Skeletal muscle cell (primary cell): ENCODE measurements around the gene NKD1.

Source experiments
- DNase-seq: peaks from one replicate; pipeline ENCODE4 v3.0.0-alpha.2; 2010; ENCODE audit warnings: low read depth
- H3K4me3 ChIP-seq: 2 replicates; pipeline ENCODE4 v1.5.1; 2011; ENCODE audit warnings: low read depth, mild to moderate bottlenecking, control low read depth, low read length, moderate library complexity

The NKD1 gene

DNA sequence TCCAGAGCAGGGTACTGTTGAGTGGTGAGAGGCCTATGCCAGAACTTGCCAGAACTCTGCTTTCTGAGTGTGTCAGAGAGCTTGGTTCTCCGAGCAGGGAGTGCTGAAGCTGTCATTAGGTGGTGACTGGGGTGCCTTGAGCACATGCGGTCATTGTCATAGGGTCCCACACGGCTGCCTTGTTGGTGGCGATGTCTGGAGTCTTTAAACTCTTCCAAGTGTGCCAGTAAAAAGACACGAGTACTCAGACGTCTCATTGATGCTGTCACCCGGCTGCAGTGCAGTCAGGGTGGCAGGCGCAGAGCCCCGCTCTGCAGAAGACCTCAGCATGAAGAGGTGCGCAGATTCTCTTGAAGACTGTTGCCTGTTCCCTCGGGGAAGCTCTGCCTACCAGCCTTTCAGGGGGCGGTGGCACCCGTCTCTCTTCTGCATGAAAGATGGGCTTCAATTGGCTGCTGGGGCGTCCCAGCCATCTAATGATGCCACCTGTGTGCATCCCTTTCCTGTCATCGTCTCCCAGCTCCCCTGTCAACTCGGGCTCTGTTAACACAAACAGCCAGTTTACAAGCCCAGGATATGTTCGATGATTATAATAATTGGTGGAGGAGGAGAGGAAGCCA is 58.3 kb downstream of the NKD1 start:
- no peak overlapping the region for H3K4me3 ChIP-seq
- no peak for DNase-seq

DNA sequence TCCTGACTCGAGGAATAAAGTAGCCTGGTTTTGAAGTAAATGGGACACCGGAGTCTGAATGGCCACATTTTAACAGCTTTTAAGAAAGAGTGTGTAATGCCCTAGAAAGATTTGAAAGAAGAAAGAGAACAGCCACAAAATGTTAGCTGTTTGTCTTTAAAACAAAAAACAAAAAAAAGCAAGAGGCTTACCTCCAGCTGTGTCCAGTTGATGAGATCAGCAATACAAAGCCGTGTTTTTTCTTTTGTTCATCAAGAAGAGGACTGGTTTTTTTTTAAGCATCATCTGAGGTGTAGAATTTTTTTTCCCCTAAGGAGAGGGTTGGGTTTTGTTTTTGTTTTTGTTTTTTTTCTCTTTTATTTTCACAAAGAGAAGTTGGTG is 58.8 kb downstream of the NKD1 start:
- DNase-seq, result no peak

DNA sequence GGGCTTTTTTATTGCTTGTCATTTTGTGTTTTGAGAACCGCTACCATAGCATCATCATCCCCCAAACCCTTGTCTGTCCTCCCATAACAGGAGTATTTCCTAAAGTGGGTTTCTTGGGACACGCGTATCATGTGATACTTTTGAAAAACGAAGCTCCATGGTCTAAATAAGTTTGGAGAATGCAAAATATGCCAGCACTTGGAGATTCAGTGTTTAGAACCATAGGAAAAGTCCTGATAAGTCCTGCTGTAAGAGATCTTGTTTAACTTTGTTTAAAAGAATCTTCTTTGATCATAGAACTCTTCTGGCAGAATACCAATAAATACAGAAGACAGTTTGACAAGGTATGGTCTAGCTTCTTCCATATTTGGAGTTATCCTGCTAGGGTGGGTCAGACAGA is 59.3 kb downstream of the NKD1 start:
- DNase-seq, result no peak
- no peak overlapping the region for H3K4me3 ChIP-seq

More for the DNA sequence above, 58.8 kb downstream of the NKD1 start:
- H3K4me3 ChIP-seq, result no peak overlapping the region

DNA sequence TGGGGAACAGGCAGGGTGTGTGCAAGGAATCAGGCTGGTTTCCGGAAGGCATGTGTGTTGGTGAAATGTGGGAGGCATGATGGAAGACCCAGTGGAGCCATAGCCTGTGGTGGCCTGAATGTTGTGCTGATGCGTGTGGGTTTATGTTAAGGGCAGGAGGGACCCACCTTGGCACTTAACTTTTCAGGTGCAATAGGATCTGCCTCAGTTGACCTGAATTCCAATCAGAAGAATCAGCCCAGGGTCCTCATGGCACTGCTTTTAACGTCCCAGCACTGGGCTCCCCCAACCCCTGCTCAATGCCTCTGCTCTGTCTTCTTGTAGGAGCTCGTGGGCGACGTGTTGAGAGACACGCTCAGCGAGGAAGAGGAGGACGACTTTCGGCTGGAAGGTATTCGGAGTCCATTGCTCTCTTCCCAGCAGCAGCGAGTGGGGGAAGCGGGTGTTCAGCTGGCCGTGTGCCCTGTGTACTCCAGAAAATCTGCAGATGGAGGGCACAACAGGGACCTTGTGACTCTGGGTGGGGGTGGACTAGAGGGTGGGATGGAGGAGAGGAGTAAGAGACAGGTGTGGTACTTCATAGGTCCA is 59.9 kb downstream of the NKD1 start:
- H3K4me3 ChIP-seq, result no peak overlapping the region
- no peak for DNase-seq

DNA sequence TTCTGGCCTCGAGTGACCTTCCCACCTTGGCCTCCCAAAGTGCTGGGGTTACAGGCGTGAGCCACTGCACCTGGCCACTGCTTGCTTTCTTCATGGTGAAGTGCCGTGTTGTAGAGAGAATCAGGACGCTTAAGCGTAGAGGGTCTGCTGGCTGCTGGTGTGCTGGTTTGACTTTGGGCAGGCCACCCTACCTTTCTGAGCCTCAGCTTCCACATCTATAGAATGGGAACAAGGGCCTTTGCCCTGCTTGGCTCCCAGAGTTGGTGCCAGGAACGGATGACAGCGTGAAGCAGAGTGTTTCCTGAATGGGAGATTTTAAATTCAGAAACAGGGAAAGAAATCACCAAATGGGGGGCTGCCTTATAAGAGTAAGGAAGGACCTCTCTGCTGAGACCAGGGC is 60.9 kb downstream of the NKD1 start:
- no peak for DNase-seq
- no peak overlapping the region for H3K4me3 ChIP-seq

DNA sequence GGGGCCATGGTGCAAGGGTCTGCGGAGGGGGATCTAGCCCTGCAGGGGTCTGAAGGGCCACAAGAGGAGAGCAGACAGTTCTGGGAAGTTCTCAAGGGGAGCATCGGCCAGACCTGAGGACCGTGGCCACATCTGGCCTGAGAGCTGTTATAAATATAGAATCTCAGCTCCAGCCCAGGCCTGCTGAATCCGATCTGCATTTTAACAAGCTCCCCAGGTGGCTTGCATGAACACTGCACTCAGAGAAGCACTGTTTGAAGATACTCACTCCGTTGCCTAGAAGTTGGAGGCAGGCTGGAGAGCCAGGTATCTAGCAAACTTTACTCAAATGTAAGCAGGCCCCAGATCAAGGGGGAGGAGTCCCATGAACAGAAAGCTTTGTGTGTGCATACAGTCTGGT is 61.3 kb downstream of the NKD1 start:
- no peak overlapping the region for H3K4me3 ChIP-seq
- no peak for DNase-seq

DNA sequence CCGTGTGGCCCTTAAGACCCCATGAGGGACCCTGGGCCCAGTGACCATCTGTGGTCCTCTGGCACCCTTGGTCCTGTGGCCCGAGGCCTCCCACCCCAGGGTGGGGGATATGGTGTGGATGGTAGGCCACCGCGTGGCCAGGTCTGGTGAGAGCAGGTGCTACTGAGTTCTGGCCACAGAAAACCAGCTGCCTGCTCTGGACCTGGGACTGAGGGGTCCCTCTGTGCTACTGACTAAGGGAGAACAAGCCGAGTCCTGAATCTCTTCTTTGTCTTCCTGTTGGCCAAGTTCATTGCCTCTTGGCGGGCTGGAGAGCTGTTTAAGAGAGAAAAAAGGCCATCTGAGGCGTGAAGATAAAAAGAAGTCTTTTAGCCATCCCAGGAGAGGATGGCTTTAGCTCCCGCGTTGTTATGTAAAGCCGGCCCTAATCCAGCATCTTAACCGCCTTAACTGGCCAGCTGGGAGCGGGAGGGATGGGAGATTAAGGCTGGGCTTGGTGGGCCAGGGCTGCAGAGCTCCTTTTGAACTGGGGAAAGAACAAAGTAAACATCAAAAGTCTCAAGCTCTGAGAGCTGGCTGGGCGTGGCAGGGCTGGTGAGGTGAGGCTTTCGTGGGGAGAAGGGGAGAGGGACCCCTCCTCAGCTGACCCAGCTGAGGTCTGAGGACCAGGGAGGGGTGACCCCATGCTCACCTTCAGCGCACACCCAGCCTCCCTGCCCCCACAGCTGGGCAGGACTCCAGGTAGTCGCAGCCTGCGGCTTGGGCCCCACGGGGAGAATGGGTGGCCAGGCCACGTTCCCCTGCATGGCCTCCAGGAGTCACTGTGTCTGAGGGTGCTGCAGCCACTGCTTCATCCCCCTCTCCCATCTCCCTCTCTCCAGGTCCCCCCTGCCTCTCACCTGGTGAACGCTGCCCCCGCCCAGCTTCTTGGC is 62.4 kb downstream of the NKD1 start:
- no peak overlapping the region for H3K4me3 ChIP-seq
- no peak for DNase-seq

DNA sequence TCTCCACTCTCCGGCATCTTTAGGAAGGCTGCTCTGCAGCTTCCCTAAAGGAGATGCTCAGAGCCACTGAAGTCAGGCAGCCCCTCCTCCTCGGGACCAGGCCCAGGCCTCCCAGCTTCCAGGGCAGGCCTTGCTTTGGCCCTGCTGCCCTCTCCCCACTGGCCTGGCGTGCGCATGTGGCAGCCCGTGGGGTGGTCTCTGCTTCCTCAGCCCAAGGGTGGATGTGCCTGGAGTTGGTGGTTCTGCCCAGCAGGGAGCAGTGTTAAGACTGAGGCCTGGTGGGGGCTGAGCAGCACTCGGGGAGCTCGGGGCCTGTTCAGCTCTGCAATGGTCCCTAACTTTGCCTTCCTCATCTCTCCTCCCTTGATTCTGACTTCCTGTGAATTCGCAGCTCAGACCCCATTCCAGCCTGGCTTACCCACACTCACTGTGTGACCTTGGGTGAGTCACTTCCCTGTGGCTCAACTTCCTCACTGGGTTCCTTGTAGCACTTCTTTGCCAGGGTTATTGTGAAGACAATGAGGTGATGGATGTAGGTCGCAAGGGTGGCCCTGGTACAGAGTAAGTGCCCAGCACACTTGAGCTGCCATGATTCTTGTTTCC is 63.2 kb downstream of the NKD1 start:
- DNase-seq, result no peak
- no peak overlapping the region for H3K4me3 ChIP-seq

DNA sequence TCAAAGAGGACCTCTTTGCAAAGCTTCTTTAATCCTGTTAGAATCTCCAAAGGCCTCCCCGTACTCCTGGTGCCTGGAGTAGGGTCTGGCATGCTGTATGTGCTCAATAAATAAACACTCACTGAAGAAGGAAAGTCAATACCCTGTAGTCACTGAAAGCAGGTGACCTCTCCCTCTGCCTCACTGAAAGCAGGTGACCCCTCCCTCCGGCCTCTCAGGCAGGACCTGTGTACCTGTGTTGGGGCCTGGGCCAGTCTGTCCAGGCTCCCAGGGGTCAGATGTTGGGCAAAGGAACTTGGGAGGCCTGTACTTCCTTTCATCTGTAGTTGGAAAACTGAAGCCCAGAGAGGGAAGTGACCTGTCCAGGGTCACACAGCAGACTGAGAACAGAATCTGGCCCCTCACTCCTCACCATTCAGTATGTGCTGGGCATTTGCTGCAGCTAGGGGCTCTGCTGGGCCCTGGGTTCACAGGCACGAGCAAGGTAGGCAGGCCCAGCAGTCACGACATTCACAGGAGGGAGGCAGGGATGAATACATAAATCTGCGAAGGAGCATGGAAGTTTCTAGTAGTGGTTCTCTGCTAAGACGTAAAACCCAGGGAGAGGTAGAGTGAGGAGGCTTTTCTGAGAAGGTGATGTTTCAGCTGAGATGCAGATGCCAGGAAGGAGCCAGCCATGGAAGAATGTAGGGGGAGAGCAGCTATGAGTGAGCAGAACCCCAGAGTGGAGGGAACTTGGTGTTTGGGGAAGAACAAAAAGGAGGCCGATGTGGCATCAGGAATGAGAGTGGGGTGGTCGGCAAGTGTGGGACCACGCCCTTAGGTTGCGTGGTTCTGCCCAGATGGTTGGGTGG is 64.0 kb downstream of the NKD1 start:
- DNase-seq, result no peak
- H3K4me3 ChIP-seq, result no peak overlapping the region

DNA sequence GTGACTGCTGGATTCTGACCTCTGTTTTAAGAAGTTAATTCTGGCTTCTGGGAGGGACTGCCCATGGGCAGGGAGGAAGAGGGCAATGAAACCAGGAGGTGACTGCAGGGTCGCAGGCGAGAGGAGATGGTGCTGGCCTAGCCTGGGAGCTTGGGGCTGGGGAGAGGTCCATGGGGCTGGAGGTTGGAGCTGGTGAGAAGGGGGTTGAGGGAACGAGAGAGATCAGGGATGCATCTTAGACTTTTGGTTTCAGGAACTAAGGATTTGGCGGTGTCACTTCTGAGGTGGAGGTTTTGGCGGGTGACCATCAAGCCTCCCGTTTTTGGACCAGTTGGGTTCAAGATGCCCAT is 64.6 kb downstream of the NKD1 start:
- DNase-seq, result no peak

DNA sequence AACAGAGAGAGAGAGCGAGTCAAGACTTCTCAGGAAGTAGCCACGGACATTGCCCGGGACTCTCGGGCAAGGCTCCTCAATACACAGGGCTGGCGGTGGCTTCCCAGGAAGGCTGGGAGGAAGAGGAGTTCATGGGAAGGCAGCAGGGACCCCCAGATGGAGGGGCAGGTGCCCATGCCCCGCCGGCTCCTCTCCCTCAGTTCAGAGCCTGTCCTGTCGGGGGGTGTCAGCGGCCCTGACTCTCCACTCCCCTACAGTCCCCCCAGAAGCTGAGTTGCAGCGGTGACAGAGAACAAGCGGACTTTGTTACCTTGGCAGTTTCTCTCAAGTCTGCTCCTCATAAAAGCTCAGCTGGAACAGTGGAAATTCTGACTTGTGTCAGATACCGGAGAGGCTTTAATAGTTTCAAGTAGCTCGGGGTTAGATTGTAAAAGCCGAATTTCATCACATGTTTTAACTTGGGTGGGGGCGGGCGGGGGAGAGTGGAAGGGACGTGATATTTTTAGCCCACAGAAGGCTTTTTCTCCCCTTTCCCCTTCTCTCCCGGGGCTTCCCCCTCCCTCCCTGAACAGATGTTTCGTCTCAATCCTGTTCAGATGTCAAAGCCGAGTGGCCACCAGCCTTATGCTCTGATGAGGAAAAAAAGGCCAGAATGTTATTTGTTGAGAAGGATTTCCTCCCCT is 65.2 kb downstream of the NKD1 start:
- no peak for DNase-seq

More for the DNA sequence above, 64.6 kb downstream of the NKD1 start:
- no peak overlapping the region for H3K4me3 ChIP-seq

DNA sequence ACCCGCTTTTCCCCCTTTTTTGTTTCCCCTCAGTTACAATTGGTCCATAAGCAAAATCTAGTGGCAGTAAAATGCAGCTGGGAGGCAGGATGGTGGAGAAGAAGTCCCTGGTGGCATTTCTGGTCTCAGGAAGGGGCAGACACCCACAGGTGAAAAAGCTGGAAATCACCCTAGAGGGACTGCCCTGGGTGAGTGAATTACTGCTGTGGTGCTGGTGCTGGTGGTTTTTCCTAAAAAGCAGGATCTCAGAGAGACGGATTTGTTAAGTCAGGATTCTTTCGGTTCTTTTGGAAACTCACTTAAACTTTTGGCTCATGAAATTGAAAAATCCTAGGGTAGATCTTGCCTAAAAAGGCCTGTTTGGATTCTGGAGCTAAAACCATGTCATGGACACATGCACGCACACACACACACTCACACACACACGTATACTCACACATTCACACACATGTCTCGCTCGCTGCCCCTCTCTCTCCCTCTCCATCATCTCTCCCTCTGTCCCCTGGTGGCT is 65.8 kb downstream of the NKD1 start:
- H3K4me3 ChIP-seq, result no peak overlapping the region
- no peak for DNase-seq

More for the DNA sequence above, 65.2 kb downstream of the NKD1 start:
- no peak overlapping the region for H3K4me3 ChIP-seq

DNA sequence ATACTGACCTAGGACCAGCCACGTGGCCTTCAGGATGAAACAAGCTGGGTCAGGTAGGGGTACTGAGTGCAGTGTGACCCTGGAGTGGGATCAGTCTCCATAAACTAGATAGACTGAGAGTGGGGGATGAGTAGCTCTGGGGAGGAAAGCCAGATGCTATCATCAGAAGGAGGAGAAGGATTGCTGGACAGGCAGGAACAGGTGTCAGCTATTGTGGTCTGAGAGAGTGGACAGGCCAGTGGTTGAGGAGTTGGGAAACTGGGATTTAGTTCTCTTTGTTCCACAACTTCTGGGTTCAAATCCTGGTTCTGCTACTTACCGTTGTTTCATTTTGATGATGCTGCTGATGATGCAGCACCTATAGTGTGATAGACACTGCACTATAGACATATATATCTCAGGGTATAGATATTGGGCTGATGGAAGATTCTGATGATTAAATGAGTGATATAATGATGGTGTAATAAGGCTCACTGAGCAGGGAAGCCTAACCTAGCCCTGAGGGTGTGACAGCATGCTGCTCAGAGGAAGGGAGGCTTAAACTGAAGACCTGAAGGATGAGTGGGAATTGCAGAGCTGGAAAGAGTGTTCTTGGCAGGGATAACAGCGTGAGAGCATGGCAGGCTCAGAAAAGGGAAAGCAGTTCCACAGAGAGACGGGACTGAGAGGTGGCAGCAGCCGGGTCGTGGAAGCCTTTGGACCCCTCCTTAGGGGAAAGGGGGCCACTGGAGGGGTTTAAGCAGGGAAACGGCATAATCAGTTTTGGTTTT is 66.9 kb downstream of the NKD1 start:
- no peak overlapping the region for H3K4me3 ChIP-seq
- DNase-seq, result no peak

DNA sequence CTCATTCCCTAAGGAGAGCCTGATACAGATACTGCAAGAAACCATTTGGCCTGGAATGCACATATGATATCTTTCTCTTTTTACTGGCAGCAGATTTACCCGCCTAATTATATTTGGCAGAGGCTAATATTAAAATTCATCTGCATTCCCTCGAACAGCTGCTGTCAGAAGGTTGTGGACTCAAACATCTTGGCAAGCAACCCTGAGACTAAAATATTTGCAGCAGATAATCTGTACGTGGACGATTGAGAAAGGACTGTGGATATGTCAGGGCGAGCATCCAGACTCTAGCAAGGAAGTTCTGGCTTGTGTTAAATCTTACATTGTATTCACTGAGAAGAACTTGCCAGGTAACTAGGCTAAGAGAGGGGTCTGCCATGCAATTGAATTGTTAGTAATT is 67.7 kb downstream of the NKD1 start:
- H3K4me3 ChIP-seq, result no peak overlapping the region
- DNase-seq, result no peak

DNA sequence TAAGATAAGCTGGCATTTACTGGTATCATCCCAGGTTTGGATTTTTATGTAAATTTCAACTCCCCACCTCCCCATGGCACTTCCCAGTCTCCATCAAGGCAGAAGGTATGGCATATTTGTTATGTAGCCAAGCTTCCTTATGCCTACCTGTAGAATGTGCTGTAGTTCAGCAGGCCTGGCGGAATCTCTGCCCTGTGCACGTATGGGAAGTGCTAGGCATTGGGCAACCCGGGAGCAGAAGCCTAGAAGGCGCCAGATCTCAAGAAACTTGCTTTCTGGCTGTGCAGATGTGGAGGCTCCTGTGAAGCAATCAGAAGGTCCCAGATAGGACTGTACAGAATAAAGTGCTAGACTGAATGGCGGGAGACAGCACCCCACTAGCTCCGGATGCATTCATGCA is 68.2 kb downstream of the NKD1 start:
- H3K4me3 ChIP-seq, result no peak overlapping the region
- DNase-seq, result no peak

DNA sequence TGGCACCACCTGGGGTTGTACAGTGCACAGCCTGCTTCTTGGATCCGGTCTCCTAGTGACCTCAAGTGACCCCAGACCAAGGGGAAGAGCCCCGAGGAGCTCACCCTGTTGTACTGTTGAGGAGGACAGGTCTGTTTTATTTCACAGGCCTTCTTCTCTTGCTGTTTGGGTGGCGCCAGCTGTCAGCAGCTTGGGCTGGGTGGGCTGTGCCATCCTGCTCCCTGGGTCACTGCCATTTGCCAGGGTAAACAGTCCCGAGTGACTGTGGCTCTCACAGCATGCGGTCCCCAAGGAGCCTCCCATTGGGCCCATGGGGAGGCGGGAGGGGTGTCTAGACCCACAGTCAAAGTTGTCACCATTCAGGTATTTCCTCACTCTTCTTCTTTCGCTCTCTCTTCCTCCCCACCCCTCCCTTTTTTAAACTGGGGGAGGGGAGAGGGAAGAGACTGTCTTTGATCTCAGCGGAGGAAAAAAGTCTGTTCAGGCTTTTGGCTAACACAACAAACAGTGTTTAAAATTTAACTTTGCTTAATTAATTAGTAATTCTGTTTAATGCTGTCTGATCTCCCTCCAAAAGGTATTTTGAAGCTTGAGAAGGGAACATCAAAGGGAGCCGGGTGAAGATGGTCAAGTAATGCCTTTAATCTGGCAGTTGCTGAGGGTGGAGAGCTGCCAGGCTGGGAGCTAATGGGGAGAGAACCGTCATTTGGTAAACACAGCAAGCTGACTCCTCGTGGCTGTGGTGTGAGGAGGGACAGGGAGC is 68.9 kb downstream of the NKD1 start:
- no peak for DNase-seq

DNA sequence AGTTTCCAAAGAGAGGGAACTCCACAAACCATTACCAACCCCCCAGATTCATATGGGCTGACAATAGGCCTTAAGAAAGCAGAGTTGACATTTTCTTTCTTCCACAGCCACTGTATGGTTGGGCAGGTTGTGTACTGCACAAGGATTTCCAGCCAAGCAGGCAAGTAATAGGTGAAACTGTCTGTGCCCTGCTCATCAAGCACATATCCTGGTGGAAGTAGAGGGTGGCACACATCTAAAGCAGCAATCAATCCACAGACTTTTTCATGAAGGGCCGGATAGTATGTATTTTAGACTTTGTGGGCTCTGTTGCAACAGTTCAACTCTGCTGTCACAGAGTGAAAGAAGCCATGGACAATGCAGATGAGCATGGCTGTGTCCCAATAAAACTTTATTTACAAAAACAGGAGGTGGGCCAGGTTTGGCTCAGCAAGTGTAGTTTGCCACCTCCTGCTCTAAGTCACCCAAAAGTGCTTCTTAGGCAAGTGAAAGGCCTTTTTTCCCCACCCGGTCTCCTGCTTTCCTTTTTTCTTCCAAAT is 69.5 kb downstream of the NKD1 start:
- H3K4me3 ChIP-seq, result no peak overlapping the region
- DNase-seq, result no peak

More for the DNA sequence above, 68.9 kb downstream of the NKD1 start:
- no peak overlapping the region for H3K4me3 ChIP-seq
